WERI-Rb-1 (cell line): ENCODE results near the gene VSTM2A.

ENCODE experiments used
- DNase-seq: peaks from one replicate; pipeline ENCODE4 v3.0.0-alpha.2; 2020
- H3K27ac ChIP-seq: fragments of 250-450 bp; sonication (Bioruptor Pico); 2 replicates; pipeline ENCODE4 v1.5.1; 2020; ENCODE audit warnings: mild to moderate bottlenecking, moderate library complexity
- H3K27me3 ChIP-seq: fragments of 250-450 bp; sonication (Bioruptor Pico); 2 replicates; pipeline ENCODE4 v1.5.1; 2021; ENCODE audit warnings: mild to moderate bottlenecking, low read depth, moderate library complexity; ENCODE audit not compliant: insufficient read depth, severe bottlenecking
- H3K36me3 ChIP-seq: fragments of 250-450 bp; sonication (Bioruptor Pico); 2 replicates; pipeline ENCODE4 v1.5.1; 2020; ENCODE audit warnings: mild to moderate bottlenecking, moderate library complexity
- H3K4me3 ChIP-seq: 2 replicates; pipeline ENCODE4 v1.5.1; 2011; ENCODE audit warnings: low read depth, mild to moderate bottlenecking, control low read depth, low read length
- H3K9me3 ChIP-seq: fragments of 250-450 bp; sonication (Bioruptor Pico); 2 replicates; pipeline ENCODE4 v1.5.1; 2021; ENCODE audit warnings: mild to moderate bottlenecking, moderate library complexity; ENCODE audit not compliant: severe bottlenecking
- CTCF ChIP-seq: IDR thresholded peaks from 2 replicates; pipeline ENCODE4 v1.5.1; 2011; ENCODE audit warnings: low read depth, mild to moderate bottlenecking, control low read depth, inconsistent platforms, low read length

VSTM2A gene

GRCh38 chr7:54581511-54581910 is 39.3 kb downstream of the VSTM2A start:
- DNase-seq: no peak
- Histone ChIP-seq H3K9me3 (no peaks in the 10 kb centered on the region), H3K36me3 (no peaks in the 10 kb centered on the region), H3K4me3 (no peak overlapping the region), H3K27me3 (no peaks in the 10 kb centered on the region), H3K27ac (no peak overlapping the region)
- no peak for TF ChIP-seq CTCF

GRCh38 chr7:54591404-54592386 is 49.5 kb downstream of the VSTM2A start:
- H3K9me3 ChIP-seq: no peaks in the 10 kb centered on the region
- TF ChIP-seq CTCF: no peak
- no peak overlapping the region for H3K4me3 ChIP-seq
- H3K27me3 ChIP-seq: no peaks in the 10 kb centered on the region
- no peak overlapping the region for H3K27ac ChIP-seq
- H3K36me3 ChIP-seq: no peaks in the 10 kb centered on the region
- DNase-seq: no peak

- H3K36me3 ChIP-seq: no peaks in the 10 kb centered on the region
- H3K27ac ChIP-seq: no peak overlapping the region
- H3K27me3 ChIP-seq: no peaks in the 10 kb centered on the region
- DNase-seq: no peak
- no peaks in the 10 kb centered on the region for H3K9me3 ChIP-seq
- TF ChIP-seq CTCF: no peak
- H3K4me3 ChIP-seq: no peak overlapping the region
Measured at GRCh38 chr7:54596747-54597146, 54.6 kb downstream of the VSTM2A start.

GRCh38 chr7:54615537-54615936 is 73.4 kb downstream of the VSTM2A start:
- Histone ChIP-seq H3K4me3 (no peak overlapping the region), H3K27me3 (no peaks in the 10 kb centered on the region), H3K9me3 (no peaks in the 10 kb centered on the region), H3K27ac (no peak overlapping the region), H3K36me3 (no peaks in the 10 kb centered on the region)
- DNase-seq: no peak
- no peak for TF ChIP-seq CTCF
